IMR-90 (cell line): Measurements from ENCODE around the gene SH3RF1.

Experiments used
- BHLHE40 ChIP-seq: fragments of 150-350 bp; IDR thresholded peaks from 2 replicates; pipeline ENCODE4 v1.6.1; 2016; ENCODE audit warnings: mild to moderate bottlenecking, low read depth, low read length
- CEBPB ChIP-seq: IDR thresholded peaks from 2 replicates; pipeline ENCODE4 v1.6.1; 2012; ENCODE audit warnings: low read depth, low read length, improper control_type of control experiment
- CHD1 ChIP-seq: IDR thresholded peaks from 2 replicates; pipeline ENCODE4 v1.6.1; 2012; ENCODE audit warnings: low read depth, low read length, improper control_type of control experiment
- CTCF ChIP-seq: conservative IDR thresholded peaks from 2 replicates; pipeline ENCODE4 v1.5.1; 2012; ENCODE audit warnings: mild to moderate bottlenecking, low read depth, low read length, improper control_type of control experiment
- FOS ChIP-seq: fragments of 150-350 bp; IDR thresholded peaks from 2 replicates; pipeline ENCODE4 v1.6.1; 2016; ENCODE audit warnings: low read depth, low read length
- MAFK ChIP-seq: IDR thresholded peaks from 2 replicates; pipeline ENCODE4 v1.6.1; 2012; ENCODE audit warnings: low read depth, low read length, improper control_type of control experiment
- MXI1 ChIP-seq: IDR thresholded peaks from 2 replicates; pipeline ENCODE4 v1.6.1; 2012; ENCODE audit warnings: low read depth, mild to moderate bottlenecking, low read length, moderate library complexity, borderline replicate concordance
- NFE2L2 ChIP-seq: fragments of 150-350 bp; IDR thresholded peaks from 2 replicates; pipeline ENCODE4 v1.6.1; 2016; ENCODE audit warnings: low read depth, mild to moderate bottlenecking, low read length
- POLR2A ChIP-seq: IDR thresholded peaks from 2 replicates; pipeline ENCODE4 v1.6.1; 2012; ENCODE audit warnings: mild to moderate bottlenecking, low read depth, low read length
- RAD21 ChIP-seq: IDR thresholded peaks from 2 replicates; pipeline ENCODE4 v1.6.1; 2012; ENCODE audit warnings: low read length, improper control_type of control experiment
- RFX5 ChIP-seq: IDR thresholded peaks from 2 replicates; pipeline ENCODE4 v1.8.0; 2012; ENCODE audit warnings: low read depth, mild to moderate bottlenecking, low read length, moderate library complexity
- SMC3 ChIP-seq: fragments of 150-350 bp; IDR thresholded peaks from 2 replicates; pipeline ENCODE4 v1.6.1; 2016; ENCODE audit warnings: low read depth, mild to moderate bottlenecking, antibody characterized with exemption, low read length, moderate library complexity
- USF2 ChIP-seq: fragments of 150-350 bp; IDR thresholded peaks from 2 replicates; pipeline ENCODE4 v1.6.1; 2017; ENCODE audit warnings: mild to moderate bottlenecking, antibody characterized with exemption, low read length, low read depth
- TF ChIP-seq, protein P1 (sequence below): fragments of 150-350 bp; IDR thresholded peaks from 2 replicates; pipeline ENCODE4 v1.6.1; 2016; ENCODE audit warnings: low read depth, mild to moderate bottlenecking, low read length, moderate library complexity, borderline replicate concordance

- TF ChIP-seq CTCF = no peak
- TF ChIP-seq USF2 = no peak
- TF ChIP-seq POLR2A = no peak
- TF ChIP-seq MXI1 = no peak
- no peak for TF ChIP-seq MAFK
- no peak for TF ChIP-seq RAD21
- no peak for TF ChIP-seq BHLHE40
- TF ChIP-seq RFX5 = no peak
- TF ChIP-seq CHD1 = no peak
- no peak for TF ChIP-seq CEBPB
- TF ChIP-seq FOS = no peak
- TF ChIP-seq NFE2L2 = no peak
- no peak for TF ChIP-seq SMC3
- TF ChIP-seq, protein P1, sequence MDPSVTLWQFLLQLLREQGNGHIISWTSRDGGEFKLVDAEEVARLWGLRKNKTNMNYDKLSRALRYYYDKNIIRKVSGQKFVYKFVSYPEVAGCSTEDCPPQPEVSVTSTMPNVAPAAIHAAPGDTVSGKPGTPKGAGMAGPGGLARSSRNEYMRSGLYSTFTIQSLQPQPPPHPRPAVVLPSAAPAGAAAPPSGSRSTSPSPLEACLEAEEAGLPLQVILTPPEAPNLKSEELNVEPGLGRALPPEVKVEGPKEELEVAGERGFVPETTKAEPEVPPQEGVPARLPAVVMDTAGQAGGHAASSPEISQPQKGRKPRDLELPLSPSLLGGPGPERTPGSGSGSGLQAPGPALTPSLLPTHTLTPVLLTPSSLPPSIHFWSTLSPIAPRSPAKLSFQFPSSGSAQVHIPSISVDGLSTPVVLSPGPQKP = no peak
Measured at GRCh38 chr4:169184236-169184635, 86.5 kb downstream of the SH3RF1 start.
